ENCODE measurements around the gene GIGYF1.

Gene GIGYF1

GRCh38 chr7:100694098-100694745 is at the start of gene GIGYF1:
GIGYF1 (minus strand) TSS chr7:100694250; CDS start chr7:100688238, 6,012 bp downstream.
- ATAC-seq = peak; percentile 5; the same call in 1 of the 3 replicates

GRCh38 chr7:100739934-100740333 is 45.9 kb upstream of the GIGYF1 start:
- no peak for ATAC-seq
- no peak for TF ChIP-seq CREB5 (CRISPR knock-in tag; IDR thresholded peaks at IDR 0.05; ENCODE audit: low read depth)
- TF ChIP-seq CSRNP3 (CRISPR knock-in tag; IDR thresholded peaks at IDR 0.05) = no peak
- no peak for TF ChIP-seq GLIS3 (CRISPR knock-in tag; IDR thresholded peaks at IDR 0.05)

More at GRCh38 chr7:100694098-100694745, at the start of gene GIGYF1:
- TF ChIP-seq POU6F1 (CRISPR knock-in tag; IDR thresholded peaks at IDR 0.05; ENCODE audit: borderline replicate concordance, low read depth) = no peak
- no peak for TF ChIP-seq ESRRG (CRISPR knock-in tag; IDR thresholded peaks at IDR 0.05)
- TF ChIP-seq RARB (CRISPR knock-in tag; IDR thresholded peaks at IDR 0.05) = no peak
- TF ChIP-seq ZFP30 (CRISPR knock-in tag; IDR thresholded peaks at IDR 0.05) = no peak
- TF ChIP-seq ISL1 (CRISPR knock-in tag; IDR thresholded peaks at IDR 0.05) = no peak
- no peak for TF ChIP-seq BACH2 (CRISPR knock-in tag; IDR thresholded peaks at IDR 0.05; ENCODE audit: borderline replicate concordance)
- TF ChIP-seq OSR1 (CRISPR knock-in tag; IDR thresholded peaks at IDR 0.05) = no peak
- TF ChIP-seq SNAI2 (CRISPR knock-in tag; IDR thresholded peaks at IDR 0.05) = no peak

- no peak for ATAC-seq
- TF ChIP-seq PATZ1 (CRISPR knock-in tag; IDR thresholded peaks at IDR 0.05; ENCODE audit: borderline replicate concordance) (no peak), ESRRG (CRISPR knock-in tag; IDR thresholded peaks at IDR 0.05) (no peak), CSRNP3 (CRISPR knock-in tag; IDR thresholded peaks at IDR 0.05) (no peak), ZNF565 (CRISPR knock-in tag; conservative IDR thresholded peaks at IDR 0.05; ENCODE audit: low read depth) (no peak), POU6F1 (CRISPR knock-in tag; IDR thresholded peaks at IDR 0.05; ENCODE audit: borderline replicate concordance, low read depth) (no peak), PPARA (CRISPR knock-in tag; IDR thresholded peaks at IDR 0.05; ENCODE audit: borderline replicate concordance) (no peak), ZNF70 (CRISPR knock-in tag; IDR thresholded peaks at IDR 0.05) (no peak), CREB5 (CRISPR knock-in tag; IDR thresholded peaks at IDR 0.05; ENCODE audit: low read depth) (no peak), OSR1 (CRISPR knock-in tag; IDR thresholded peaks at IDR 0.05) (no peak), GLIS3 (CRISPR knock-in tag; IDR thresholded peaks at IDR 0.05) (no peak)
These were observed 42.6 kb upstream of the GIGYF1 start for GRCh38 chr7:100736671-100737070.

- no peak for ATAC-seq
- TF ChIP-seq CSDC2 (CRISPR knock-in tag; IDR thresholded peaks at IDR 0.05) (no peak), TSHZ2 (CRISPR knock-in tag; IDR thresholded peaks at IDR 0.05) (no peak), PPARA (CRISPR knock-in tag; IDR thresholded peaks at IDR 0.05; ENCODE audit: borderline replicate concordance) (no peak), ZNF565 (CRISPR knock-in tag; conservative IDR thresholded peaks at IDR 0.05; ENCODE audit: low read depth) (no peak), GLIS3 (CRISPR knock-in tag; IDR thresholded peaks at IDR 0.05) (no peak), SNAI2 (CRISPR knock-in tag; IDR thresholded peaks at IDR 0.05) (no peak), TCF4 (CRISPR knock-in tag; IDR thresholded peaks at IDR 0.05; ENCODE audit: borderline replicate concordance) (no peak), ZNF8 (CRISPR knock-in tag; IDR thresholded peaks at IDR 0.05) (no peak), RARB (CRISPR knock-in tag; IDR thresholded peaks at IDR 0.05) (no peak)
These were observed 41.7 kb upstream of the GIGYF1 start for GRCh38 chr7:100735730-100736129.

All from SK-N-SH treated with all-trans-retinoic acid at 6 μM for 48 hours (cell line).